NCI-H345 treated with DMSO at 0.1 percent for 48 hours (cell line): ENCODE data around the gene NUDC.
"Not testable (repeated sequence)": the region's sequence is repeated elsewhere in the genome, so short reads cannot be mapped to it uniquely, and the experiment has no call there.

Experiments used
- DNase-seq: peaks from one replicate; lab custom pipeline; 2025; ENCODE audit not compliant: unreplicated experiment; lab: John Stamatoyannopoulos, UW

NUDC gene

DNA sequence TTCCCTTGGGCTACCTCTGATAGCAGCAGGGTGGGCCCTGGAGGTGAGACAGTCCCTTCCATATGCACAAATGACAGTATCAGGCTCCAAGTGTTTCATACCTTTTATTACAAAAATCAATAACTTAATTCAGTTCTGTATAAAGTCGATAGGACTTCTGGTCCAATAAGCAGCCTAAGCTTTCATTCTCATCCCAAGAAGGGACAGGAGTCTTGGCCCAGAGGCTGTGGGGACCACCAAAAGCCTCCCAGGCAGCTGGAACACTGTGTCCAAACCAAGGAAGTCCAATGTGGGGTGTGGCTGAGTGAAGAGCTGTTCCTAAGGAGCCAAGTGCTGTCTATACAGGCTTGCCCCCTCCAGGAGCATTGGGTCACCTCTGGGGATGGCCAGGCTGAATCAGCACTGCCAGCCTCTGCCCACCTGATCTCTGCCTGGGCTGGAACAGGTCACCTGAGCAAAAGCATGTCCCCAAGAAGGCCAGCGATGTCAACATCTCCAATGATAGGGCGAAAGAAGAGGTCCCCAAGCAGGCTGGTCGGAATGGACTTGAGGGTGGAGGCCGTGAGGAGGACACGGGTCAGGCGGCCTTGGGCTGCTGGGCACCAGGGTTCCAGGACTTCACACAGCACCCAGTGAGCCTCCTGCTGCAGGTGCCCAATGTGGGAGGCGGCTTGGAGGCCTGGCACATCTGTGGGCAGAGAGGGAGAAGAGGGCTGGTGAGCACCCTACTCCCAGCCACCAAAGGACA lies 10.0 kb upstream of the NUDC start:
- DNase-seq = no peak

DNA sequence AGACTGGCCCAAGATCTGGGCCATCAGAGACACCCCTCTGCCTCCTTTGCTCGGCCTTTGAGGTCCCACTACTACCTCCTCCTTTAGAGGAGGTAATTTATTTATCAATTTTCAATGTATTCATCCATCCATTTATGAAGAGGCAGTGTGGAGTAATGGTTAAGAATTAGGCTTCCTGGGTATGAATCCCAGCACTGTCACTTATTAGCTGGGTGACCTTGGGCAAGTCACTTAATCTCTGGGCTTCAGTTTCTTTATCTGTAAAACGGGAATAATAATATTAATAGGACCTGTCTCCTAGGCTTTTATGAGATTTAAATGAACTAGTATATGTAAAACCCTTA lies 9.4 kb upstream of the NUDC start:
- no peak for DNase-seq

DNA sequence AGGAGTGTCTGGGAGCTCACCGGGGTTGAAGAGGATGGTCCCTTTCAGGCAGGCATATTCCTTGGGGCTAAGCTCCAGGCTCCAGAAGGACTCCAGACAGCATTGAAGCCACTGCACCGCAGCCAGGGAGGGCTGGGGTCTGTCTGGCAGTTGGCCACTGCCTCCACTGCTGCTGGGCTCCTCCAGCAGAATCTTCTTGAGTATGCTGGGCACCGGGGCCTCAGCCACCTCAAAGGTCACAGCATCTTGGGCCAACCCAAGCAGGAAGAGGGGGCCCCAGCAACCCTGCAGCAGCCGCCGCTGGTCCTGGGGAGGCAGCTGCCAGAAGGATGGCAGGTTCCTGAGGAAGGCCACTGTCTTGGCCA lies 8.2 kb upstream of the NUDC start:
- no peak for DNase-seq

DNA sequence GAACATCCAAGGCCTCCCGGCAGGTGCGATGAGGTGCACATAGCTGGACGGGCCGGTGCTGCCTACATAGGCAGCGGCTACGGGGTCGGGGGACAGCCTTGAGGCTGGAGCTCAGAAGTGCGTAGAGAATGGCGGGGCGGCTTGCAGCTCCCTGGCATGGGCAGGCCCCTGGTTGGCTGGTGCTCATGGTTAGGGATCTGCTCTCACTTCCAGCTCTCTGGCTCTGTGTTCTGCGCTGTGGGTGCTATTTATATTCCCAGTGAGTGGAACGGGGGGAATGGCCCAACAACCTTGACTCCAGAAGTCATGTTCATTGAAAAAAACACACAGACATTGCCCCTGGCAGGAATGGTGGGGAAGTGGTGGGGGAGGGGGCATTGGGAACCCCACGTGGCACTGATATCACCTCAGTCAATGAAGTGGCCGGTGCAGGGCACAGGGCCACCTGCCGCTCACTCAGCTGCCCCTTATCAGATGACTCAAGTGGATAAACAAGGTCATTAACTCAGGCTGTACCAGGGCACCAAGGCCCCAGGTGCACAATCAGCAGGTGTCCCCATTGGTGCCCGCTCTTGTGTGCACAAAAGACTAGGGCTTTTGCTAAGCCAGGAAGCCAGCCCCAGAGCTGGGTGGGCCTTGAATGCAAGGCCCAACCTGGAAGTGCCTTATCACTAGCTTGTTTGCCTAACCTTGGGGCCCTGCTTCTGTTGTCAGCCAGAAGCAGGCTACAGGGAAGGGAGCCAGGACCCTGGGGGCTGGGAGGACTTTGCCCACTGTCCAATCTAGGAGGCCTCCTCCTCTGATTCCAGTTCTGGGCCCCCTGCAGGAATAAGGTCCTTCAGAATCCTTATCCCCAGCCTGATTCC lies 7.6 kb upstream of the NUDC start, which contains the start of gene NR0B2:
Gene NR0B2 (minus strand): TSS at position 222 of the 866 bp plus-strand sequence. CDS start 35 bp downstream, at position 187.
- DNase-seq = peak; percentile 95

DNA sequence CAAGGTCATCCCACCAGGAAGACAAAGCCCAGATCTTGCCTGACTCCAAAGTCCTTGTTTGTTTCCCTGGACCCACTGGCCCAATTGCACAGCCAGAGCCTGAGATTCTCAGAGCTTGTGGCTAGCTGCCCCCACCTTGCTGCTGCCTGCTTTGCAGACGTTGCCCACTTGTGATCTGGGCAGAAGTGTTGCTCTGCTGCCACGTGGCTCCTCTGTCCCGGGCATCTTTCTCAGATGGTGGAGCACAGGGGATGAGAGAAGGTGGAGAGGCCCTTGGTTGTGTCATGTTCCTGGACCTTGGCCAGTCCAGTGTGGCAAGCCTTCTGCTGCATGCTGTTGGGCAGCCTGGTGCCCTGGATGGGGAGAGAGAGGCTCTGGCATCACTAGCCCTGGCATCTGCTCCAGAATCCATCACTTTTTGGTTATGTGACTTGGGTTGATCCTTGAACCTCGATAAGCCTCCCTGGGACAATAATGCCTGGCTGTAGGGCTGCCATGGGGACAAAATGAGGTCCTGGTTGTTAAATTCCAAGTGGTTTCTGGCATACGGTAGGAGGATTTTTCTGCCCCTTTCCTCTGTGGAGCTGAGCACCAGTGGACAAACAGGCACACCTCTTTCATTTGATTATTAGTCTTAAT lies 6.2 kb upstream of the NUDC start:
- no peak for DNase-seq

DNA sequence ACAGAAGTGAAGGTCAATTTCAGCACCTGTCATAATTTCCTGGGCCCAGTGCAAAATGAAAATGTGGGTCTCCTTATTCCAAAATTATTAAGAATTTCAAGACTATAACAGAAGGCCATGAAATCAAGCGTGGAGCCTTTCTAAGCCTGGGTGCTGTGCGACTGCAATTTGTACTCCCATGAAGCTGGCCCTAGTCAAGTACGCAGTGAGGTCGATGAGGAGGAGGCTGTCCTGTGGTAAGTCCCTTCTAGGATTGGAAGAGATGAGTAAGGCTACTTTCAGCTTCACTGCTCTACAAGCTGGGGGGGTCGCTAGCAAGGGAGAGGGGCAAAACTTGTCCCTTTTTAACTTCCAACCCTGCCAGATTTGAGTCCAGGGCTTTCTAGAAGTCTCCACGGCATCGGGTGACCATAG lies 410 bp upstream of the NUDC start:
- no peak for DNase-seq

DNA sequence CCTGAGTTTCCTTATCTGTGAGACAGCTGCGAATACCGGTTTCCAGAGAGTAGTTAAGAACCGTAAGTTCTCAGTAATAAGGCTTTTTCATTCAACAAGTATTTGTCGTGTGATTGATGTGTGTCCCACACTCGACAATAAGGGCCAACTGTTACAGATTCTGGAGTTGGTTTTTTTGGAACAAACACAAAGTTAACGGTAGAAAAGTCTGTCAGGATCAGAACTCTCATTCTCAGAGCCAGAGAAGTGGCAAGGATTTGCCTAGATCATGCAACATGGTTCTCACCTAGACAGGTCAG lies 837 bp downstream of the NUDC start:
- no peak for DNase-seq

DNA sequence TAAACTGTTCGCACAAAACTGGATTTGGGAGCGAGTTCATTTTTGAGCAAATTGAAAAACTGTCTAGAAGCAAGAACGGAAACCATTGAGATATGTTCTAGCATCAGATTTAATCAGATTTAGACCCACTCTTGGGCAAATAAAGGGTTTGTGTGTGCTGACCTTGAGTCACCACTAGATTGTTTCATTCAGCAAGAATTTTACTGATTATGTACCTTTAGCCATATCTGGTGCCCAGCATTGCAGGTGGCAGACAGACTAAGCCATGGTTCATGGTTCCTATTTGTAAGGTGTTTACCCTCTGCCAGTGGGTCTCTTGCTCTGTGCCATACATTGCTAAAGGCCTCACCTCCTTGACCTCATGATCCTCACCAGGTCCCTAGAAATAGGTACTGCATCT lies 1.4 kb downstream of the NUDC start:
- DNase-seq = no peak

DNA sequence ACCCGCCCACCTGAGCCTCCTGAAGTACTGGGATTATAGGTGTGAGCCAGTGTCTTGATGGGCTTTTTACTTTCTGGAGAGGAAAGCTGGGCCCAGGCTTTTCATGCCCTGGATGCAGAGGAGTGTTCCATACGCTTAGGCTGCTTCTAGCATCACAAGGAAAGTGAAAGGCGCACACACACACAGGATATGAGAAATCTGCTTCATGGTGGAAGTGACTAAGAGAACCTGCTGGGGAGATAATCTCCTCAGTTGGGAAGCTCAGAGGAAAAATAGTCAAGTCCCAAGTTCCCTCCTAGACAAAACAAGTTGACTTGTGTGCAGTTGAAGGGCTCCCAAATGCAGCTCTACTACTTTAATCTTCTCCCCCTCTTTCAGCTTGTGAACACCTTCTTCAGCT lies 2.2 kb downstream of the NUDC start:
- no peak for DNase-seq

DNA sequence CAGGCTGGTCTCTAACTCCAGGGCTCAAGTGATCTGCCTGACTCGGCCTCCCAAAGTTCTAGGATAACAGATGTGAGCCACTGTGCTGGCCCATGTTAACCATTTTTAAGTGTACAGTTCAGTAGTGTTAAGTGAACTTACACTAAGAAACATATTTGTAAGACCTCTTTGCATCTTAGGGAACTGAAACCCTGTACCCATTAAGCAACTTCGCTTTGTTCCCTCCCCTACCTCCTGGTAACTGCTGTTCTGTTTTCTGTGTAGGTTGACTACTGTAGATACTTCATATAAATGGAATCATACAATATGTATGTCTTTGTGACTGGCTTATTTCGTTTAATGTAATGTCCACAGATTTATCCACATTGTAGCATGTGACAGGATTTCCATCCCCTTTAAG lies 11.0 kb downstream of the NUDC start:
- no peak for DNase-seq

DNA sequence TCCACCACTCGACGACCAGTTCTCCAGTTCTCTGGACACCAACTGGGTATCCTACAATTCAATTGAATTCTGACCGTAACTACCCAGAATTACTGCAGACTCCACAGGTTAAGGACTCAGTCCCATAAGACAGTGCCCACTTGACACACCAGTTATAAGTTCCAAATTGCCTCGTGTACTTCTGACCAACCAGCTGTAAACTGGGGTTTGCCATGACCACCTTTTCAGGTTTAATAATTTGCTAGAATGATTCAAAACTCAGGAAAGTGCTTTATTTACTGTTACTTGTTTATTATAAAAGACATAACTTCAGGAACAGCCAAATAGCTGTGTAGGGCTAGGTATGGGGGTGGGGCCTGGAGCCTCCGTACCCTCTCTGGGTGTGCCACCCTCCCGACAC lies 15.3 kb downstream of the NUDC start:
- DNase-seq = no peak

DNA sequence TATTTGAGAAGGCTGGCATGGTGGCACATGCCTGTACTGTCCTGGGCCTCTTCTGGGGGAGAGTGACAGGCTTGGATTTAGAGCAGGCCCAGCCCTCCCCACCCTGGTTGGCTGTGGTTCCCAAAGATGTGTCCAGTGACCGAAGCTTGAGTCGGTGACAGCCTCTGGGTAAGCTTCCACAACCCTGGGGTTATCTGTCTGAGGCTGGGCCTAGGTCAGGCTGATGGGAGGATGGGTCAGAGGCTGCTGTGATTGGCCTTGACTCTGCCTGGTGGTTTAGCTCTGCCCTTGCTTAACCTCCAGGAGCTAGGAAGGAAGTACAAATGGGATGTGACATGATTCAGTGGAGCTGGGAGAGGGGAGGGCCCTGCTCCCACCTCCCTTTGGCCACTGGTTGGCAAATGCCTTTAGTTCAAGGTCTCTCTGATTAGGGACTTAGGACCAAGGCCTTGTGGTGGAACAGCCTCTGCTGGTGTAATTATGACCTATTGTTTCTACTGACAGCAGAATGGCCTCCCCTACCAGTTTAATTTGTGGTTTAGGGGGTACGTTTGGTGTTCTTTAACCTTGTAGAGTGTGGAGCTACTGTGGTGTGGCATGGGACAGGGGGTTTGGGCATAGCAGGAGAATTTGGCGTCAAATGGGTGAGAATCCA lies 16.6 kb downstream of the NUDC start:
- DNase-seq = no peak

DNA sequence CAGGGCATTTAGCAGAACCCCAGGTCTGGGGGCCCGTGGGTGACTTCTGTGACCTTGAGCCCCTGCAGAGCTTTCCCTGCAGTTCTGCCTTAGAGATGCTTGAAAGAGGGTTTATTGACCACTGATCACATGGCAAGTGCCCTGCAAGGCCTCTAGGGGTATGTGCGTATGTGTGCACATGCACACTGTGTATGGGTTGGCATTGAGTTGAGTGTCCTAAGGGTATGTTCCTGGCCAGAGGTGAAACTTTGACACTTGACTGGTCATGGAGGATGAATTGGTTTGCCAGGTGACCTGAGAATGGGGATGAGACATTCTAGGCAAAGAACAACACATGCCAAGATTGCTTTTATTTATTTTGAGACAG lies 17.1 kb downstream of the NUDC start:
- DNase-seq = no peak

DNA sequence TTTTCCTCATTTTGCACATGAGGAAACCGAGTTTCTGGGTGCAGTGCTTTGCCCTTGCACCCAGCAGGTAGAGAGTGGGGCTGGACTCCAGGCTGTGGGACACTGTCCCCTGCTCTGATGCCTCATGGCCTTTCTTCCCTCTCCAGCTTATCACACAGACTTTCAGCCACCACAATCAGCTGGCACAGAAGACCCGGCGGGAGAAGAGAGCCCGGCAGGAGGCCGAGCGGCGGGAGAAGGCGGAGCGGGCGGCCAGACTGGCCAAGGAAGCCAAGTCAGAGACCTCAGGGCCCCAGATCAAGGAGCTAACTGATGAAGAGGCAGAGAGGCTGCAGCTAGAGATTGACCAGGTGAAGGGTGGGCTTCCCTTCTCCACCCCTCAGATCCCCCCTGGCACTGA lies 19.8 kb downstream of the NUDC start:
- DNase-seq = no peak

DNA sequence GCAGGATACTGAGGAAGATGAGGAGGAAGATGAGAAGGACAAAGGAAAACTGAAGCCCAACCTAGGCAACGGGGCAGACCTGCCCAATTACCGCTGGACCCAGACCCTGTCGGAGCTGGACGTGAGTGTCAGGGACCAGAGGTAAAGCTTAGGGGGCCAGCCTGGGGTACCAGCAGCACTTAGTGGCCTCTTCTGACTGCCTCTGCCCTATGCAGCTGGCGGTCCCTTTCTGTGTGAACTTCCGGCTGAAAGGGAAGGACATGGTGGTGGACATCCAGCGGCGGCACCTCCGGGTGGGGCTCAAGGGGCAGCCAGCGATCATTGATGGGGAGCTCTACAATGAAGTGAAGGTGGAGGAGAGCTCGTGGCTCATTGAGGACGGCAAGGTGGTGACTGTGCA lies 21.1 kb downstream of the NUDC start:
- no peak for DNase-seq

DNA sequence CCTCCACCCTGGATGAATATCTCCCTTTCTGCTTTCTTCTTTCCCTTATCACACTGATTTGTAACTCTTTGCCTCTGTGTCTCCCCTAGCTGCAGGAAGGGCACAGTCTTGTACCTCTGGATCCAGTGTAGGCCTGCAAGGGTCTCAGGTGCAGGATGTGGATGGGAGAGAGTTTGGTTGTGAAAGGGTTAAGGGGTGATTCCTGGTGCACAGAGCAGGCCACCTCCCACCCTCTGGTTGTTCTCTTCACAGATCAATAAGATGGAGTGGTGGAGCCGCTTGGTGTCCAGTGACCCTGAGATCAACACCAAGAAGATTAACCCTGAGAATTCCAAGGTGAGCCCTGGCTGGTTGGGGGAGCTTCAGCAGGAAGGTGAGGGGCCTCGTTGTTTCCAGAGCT lies 23.6 kb downstream of the NUDC start:
- no peak for DNase-seq

DNA sequence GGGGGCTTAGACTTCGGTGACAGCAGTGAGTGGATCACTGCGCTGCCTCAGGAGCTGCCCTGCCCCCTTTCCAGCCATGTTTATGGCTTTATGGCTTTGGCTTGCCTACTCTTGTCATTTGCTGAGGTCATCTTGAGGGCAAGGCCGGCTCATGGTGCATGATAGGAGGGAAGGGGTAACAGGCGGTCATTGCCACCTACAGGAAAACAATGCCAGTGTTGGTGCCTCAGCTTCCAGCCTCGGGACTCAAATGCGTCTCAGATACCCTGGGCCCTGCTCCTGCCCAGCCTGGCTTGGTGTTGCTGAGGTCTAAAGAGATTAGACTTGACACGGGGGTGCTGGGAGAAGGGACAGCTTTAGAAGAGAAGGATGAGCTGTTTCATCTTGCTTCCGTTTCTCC lies 24.2 kb downstream of the NUDC start:
- DNase-seq = no peak

DNA sequence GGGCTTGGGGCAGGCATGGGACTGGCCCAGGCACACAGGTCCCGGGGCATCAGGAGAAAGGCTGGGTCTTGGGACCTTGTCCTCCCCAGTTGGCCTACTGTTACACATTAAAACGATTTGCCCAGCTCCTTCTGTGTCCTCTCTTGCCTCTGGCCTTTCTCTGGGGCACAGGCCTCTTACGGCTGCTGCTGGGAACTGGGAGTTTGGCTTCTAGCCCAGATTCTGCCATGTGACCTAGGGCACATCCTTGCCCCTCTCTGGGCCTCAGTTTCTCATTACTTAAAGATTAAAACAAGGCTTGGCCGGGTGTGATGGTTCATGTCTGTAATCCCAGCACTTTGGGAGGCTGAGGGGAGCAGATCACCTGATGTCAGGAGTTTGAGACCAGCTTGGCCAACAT lies 24.7 kb downstream of the NUDC start:
- DNase-seq = no peak

DNA sequence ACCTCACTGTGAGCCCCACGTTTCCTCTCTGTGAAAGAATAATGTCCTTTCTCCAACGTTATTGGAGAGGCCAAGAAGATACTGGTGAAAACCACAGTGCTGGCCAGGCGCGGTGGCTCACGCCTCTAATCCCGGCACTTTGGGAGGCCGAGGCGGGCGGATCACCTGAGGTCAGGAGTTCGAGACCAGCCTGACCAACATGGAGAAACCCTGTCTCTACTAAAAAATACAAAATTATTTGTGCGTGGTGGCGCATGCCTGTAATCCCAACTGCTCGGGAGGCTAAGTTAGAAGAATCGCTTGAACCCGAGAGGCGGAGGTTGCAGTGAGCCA lies 27.1 kb downstream of the NUDC start:
- DNase-seq = not testable (repeated sequence)

DNA sequence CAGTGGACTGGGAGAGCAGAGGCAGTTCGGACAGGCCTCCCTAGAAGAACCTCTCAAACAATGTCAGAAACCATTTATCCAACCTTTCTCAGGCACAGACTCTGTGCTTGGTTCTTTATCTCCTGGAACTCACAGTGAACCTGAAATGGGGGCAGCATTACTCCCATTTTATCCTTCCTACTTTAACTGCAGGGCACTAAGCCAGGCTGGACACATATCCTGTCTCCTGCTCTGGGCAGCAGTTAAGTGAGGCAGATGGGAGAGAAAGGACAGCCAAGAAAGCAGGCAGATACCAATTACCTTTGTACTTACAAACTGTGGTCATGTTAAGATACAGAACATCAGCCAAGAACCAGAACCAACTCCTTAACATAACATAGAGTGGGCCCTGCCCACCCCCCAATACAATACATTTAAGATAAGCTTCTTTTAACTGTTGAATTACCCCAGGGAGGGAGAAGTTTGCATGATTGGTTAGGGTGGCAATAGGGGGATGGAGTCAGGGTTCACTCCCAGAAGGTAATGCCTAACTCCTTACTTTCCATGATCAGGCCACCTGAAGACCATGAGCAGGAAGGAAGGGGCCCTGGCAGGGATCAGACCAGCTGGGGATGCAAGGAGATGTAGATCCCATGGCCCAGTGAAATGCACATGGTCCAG lies 27.9 kb downstream of the NUDC start:
- no peak for DNase-seq

DNA sequence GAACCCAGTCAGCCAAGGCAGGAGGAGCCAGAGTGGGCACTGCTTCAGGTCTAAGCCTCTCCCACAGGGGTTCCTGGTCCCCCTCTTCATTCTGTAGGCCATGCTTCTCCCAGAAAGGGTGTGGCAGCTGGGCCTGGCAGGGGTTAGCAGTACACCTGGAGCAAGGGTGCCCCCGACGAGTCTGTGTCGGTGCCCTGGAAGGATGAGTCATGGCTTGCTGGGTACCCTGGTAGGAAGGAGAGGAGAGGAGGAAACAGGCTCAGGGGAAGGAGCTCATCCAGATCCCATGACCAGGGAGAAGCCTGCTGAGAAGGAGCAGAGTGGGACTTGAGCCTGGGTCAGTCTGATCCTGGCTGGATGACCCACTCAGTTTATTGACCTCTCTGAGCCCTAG lies 28.4 kb downstream of the NUDC start:
- no peak for DNase-seq

DNA sequence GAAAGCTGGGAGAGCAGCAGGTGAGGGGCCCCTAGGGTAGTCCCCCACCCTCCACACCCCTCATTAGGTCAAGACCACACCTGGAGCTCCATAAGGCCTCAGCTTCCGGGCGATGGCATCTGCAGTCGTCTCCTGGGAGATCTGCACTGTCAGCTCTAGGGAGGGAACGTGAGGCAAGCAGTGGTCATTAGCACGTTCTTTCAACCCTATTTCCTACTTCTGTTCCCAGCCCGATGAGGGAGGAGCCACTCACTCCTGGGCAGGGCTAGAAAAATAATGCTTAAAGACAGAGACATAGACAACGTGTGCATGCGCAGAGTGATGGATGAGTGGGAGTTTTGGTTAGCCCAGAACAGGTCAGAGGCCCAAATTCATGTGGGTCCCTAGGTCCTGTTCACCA lies 29.1 kb downstream of the NUDC start:
- no peak for DNase-seq
